SH-SY5Y (cell line): ENCODE data around the gene DOCK7.

ENCODE experiments used
- GATA2 ChIP-seq: IDR thresholded peaks from 2 replicates; pipeline ENCODE4 v1.6.1; 2011; ENCODE audit warnings: mild to moderate bottlenecking, low read depth, low read length
- GATA3 ChIP-seq: IDR thresholded peaks from 2 replicates; pipeline ENCODE4 v1.6.1; 2011; ENCODE audit warnings: low read depth, mild to moderate bottlenecking, low read length, moderate library complexity

DNA sequence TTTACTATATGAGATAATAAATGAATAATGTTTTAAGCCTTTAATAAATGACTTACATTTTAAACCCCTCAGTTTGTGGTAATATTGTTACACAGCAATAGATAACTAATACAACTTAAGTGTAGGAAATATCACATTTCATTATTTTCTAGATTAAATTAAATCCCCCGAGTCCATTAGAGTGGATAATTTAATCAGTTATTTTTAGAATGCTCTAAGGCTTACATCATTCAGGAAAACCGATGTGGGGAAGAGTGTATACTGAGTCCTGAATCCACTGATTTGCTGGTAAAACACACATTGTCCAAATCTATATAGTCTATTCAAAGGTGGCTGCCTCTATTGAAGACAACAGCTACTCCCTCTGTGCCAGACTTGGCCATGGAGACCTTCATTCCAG is 35.7 kb upstream of the DOCK7 start:
- TF ChIP-seq GATA3 (no peak), GATA2 (no peak)
